Breast epithelium (tissue), 4 donors: ENCODE results near the gene SIGLEC7. TPM values are rescaled to one million over a fixed set of nuclear protein-coding genes. Genes with fewer than 3 reads are reported as not detected.

Experiments used
- DNase-seq, 2 donors: peaks; one replicate each; pipeline ENCODE4 v3.0.0-alpha.2; 2019; ENCODE audit warnings: low spot score in 2 of 2
- H3K27ac ChIP-seq, 2 donors: fragments of 200-600 bp; sonication (generic) in 1 of 2; one replicate each; pipeline ENCODE4 v1.5.1; 2016 to 2019; ENCODE audit warnings: mild to moderate bottlenecking in 1 of 2
- H3K27me3 ChIP-seq, 2 donors: fragments of 200-600 bp; sonication (generic) in 1 of 2; one replicate each; pipeline versions ENCODE4 v1.5.1 to v1.6.0; 2017 to 2019; ENCODE audit warnings: control low read depth in 1 of 2, mild to moderate bottlenecking in 1 of 2
- H3K36me3 ChIP-seq: fragments of 200-600 bp; one replicate; pipeline ENCODE4 v1.5.1; 2019
- H3K4me1 ChIP-seq, 2 donors: fragments of 200-600 bp; sonication (generic); one replicate each; pipeline ENCODE4 v1.5.1; 2016 to 2019; ENCODE audit warnings: control low read depth in 1 of 2
- H3K4me3 ChIP-seq, 3 donors: fragments of 200-600 bp; sonication (generic); 1 replicate in 2 of 3; 2 replicates in 1 of 3; pipeline ENCODE4 v1.5.1; 2016 to 2019; ENCODE audit warnings: mild to moderate bottlenecking in 3 of 3, moderate library complexity in 2 of 3
- H3K9me3 ChIP-seq, 2 donors: fragments of 200-600 bp; sonication (generic) in 1 of 2; one replicate each; pipeline ENCODE4 v1.5.1; 2016 to 2019; ENCODE audit warnings: control low read depth in 1 of 2
- POLR2A ChIP-seq: fragments of 450-650 bp; IDR thresholded peaks from one replicate; pipeline ENCODE4 v1.6.1; 2016; ENCODE audit warnings: antibody characterized with exemption, mild to moderate bottlenecking, moderate library complexity
- POLR2AphosphoS5 ChIP-seq, 3 donors: sonication (generic); formaldehyde crosslinking; IDR thresholded peaks; one replicate each; pipeline ENCODE4 v1.6.1; 2017; ENCODE audit warnings: antibody characterized with exemption in 3 of 3
- intact Hi-C: fragments of 100-400 bp; cut with DNase I; formaldehyde crosslinking; loops from one replicate; pipeline ENCODE4 v1.15.1; 2023; ENCODE audit warnings: low total_unique reads
- total RNA-seq, 3 donors: library from RNA; depleted of rRNA; stranded (reverse); fragments of >200 nt; gene quantifications; one replicate each; pipeline ENCODE4 v1.1.0, GENCODE V29; 2016
- TF ChIP-seq, protein P1 (sequence below), 3 donors: fragments of 450-650 bp; IDR thresholded peaks; one replicate each; pipeline ENCODE4 v1.5.1; 2016 to 2017; ENCODE audit warnings: antibody characterized with exemption in 3 of 3, mild to moderate bottlenecking in 3 of 3, moderate library complexity in 3 of 3

SIGLEC7 gene
- total RNA-seq, 3 donors from 2014 or later, result 0.98 to 3.2 (median 1.8) TPM

DNA sequence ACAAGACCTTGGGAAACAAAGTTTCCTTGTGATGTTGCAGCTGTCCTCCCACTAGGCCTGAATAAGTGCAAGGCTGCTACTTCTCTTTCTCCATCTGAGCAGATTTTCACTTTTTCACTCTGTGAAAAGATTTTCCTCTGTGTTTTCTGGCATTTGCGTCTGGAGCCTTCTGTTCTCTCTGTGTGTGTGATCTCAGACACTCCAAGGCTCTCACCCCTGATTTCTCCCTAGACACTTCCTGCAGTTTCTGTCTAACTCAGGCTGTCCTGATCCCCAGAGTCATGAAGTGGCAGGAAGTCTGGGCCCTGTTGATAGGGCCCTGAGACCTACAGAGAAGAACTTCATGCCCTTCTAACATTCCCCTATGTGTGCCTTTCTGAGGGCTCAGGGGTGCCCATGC is 37.2 kb downstream of the SIGLEC7 start:
- no peaks in the 10 kb centered on the region for H3K4me1 ChIP-seq
- no peak overlapping the region for H3K27ac ChIP-seq
- H3K4me3 ChIP-seq, result no peak overlapping the region
- intact Hi-C loops, result no loop called here
- H3K9me3 ChIP-seq, result no peaks in the 10 kb centered on the region
- H3K27me3 ChIP-seq, result peaks cover 0 to 17% of the 10 kb centered on the region in 2 donors
- DNase-seq, result no peak
- no peak for TF ChIP-seq POLR2AphosphoS5 (IDR thresholded peaks at IDR 0.05)
- TF ChIP-seq, protein P1, sequence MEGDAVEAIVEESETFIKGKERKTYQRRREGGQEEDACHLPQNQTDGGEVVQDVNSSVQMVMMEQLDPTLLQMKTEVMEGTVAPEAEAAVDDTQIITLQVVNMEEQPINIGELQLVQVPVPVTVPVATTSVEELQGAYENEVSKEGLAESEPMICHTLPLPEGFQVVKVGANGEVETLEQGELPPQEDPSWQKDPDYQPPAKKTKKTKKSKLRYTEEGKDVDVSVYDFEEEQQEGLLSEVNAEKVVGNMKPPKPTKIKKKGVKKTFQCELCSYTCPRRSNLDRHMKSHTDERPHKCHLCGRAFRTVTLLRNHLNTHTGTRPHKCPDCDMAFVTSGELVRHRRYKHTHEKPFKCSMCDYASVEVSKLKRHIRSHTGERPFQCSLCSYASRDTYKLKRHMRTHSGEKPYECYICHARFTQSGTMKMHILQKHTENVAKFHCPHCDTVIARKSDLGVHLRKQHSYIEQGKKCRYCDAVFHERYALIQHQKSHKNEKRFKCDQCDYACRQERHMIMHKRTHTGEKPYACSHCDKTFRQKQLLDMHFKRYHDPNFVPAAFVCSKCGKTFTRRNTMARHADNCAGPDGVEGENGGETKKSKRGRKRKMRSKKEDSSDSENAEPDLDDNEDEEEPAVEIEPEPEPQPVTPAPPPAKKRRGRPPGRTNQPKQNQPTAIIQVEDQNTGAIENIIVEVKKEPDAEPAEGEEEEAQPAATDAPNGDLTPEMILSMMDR (IDR thresholded peaks at IDR 0.05), result no peak
- no peak for TF ChIP-seq POLR2A
- H3K36me3 ChIP-seq, result no peaks in the 10 kb centered on the region

- Histone ChIP-seq H3K9me3 (no peaks in the 10 kb centered on the region), H3K36me3 (no peaks in the 10 kb centered on the region), H3K4me1 (no peaks in the 10 kb centered on the region), H3K27me3 (peaks cover 0 to 36% of the 10 kb centered on the region in 2 donors), H3K4me3 (no peak overlapping the region), H3K27ac (no peak overlapping the region)
- intact Hi-C loops, result no loop called here
- TF ChIP-seq, protein P1 (IDR thresholded peaks at IDR 0.05), result no peak
- no peak for TF ChIP-seq POLR2AphosphoS5 (IDR thresholded peaks at IDR 0.05)
- no peak for TF ChIP-seq POLR2A
- DNase-seq, result no peak
These were observed 39.3 kb downstream of the SIGLEC7 start for GRCh38 chr19:51181377-51181912.

- H3K4me1 ChIP-seq, result no peaks in the 10 kb centered on the region
- DNase-seq, result no peak
- H3K4me3 ChIP-seq, result no peak overlapping the region
- peaks cover 0 to 36% of the 10 kb centered on the region in 2 donors for H3K27me3 ChIP-seq
- intact Hi-C loops, result no loop called here
- H3K9me3 ChIP-seq, result no peaks in the 10 kb centered on the region
- TF ChIP-seq POLR2AphosphoS5 (IDR thresholded peaks at IDR 0.05) (no peak), POLR2A (no peak)
- TF ChIP-seq, protein P1 (IDR thresholded peaks at IDR 0.05), result no peak
- H3K36me3 ChIP-seq, result no peaks in the 10 kb centered on the region
- H3K27ac ChIP-seq, result no peak overlapping the region
These were observed 39.9 kb downstream of the SIGLEC7 start for GRCh38 chr19:51181913-51182419.

DNA sequence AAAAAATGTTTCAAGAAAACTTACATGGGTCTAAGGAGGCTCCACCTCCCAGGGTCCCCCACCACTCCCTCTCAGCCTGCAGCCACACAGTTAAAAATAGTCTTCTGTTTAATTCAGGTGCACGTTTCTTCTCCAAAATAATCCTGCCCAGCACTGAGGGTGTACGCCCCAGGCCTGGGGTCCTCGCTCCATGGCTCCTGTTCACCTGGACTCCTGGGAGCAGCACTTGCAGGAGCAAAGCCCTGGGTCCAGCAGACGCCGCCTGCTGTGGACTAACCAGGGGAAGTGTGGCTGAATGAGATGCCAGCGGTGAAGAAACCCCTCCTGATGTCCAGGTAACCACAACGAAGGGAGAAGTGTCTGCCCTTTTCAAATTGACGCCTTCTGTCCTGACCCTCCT is 41.5 kb downstream of the SIGLEC7 start:
- H3K9me3 ChIP-seq, result no peaks in the 10 kb centered on the region
- intact Hi-C loops, result no loop called here
- H3K4me3 ChIP-seq, result no peak overlapping the region
- no peak for DNase-seq
- no peaks in the 10 kb centered on the region for H3K4me1 ChIP-seq
- H3K36me3 ChIP-seq, result no peaks in the 10 kb centered on the region
- peaks cover 0 to 36% of the 10 kb centered on the region in 2 donors for H3K27me3 ChIP-seq
- TF ChIP-seq, protein P1 (IDR thresholded peaks at IDR 0.05), result no peak
- no peak for TF ChIP-seq POLR2A
- no peak for TF ChIP-seq POLR2AphosphoS5 (IDR thresholded peaks at IDR 0.05)
- no peak overlapping the region for H3K27ac ChIP-seq

DNA sequence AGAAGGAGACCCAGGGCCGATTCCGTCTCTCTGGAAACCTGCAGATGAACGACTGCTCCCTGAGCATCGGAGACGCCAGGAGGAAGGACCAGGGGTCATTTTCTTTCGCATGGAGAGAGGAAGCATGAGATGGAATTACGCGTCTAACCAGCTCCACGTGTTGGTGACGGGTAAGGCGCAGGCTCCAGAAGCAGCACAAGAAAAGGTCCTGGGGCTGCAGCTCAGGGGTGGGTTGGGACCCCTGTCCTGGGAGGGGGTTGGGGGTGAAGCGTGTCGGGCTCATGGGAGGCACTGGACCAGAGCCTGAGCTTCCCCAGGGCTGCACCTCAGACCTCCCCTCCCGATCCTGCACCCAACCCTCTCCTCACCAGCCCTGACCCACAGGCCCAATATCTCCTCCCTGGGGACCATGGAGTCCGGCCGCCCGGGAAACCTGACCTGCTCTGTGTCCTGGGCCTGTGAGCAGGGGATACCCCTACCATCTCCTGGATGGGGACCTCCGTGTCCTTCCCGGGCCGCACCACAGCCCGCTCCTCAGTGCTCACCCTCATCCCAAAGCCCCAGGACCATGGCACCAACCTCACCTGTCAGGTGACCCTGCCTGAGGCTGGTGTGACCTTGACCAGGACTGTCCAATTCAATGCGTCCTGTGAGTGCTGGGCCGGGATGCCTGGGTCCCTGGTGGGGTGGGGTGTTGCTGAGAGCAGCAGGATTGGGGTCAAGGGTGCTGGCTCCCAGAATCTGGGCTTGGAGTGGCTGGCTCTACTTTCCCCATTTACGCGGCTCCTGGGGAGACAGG is 43.2 kb downstream of the SIGLEC7 start:
- Histone ChIP-seq H3K36me3 (no peaks in the 10 kb centered on the region), H3K4me3 (no peak overlapping the region), H3K9me3 (no peaks in the 10 kb centered on the region), H3K27ac (no peak overlapping the region), H3K27me3 (peaks cover 0 to 36% of the 10 kb centered on the region in 2 donors), H3K4me1 (no peaks in the 10 kb centered on the region)
- intact Hi-C loops, result no loop called here
- no peak for TF ChIP-seq POLR2A
- no peak for TF ChIP-seq POLR2AphosphoS5 (IDR thresholded peaks at IDR 0.05)
- TF ChIP-seq, protein P1 (IDR thresholded peaks at IDR 0.05), result no peak
- no peak for DNase-seq
